SK-N-SH (cell line): ENCODE measurements around the gene REXO2. TPM values are rescaled to one million over a fixed set of nuclear protein-coding genes. Genes with fewer than 3 reads are reported as not detected.

Experiments
- CTCF ChIA-PET: fragments of 300-600, 350-600 bp; formaldehyde crosslinking; extraction: SDS; loops from one replicate; lab custom pipeline; 2021; lab: Yijun Ruan, JAX
- POLR2A ChIA-PET: fragments of 350-600 bp; sonication (Branson Sonifier 250); formaldehyde crosslinking; extraction: SDS; loops from one replicate; lab custom pipeline; 2020; ENCODE audit warnings: antibody characterized with exemption, inconsistent platforms; lab: Yijun Ruan, JAX
- DNase-seq: peaks from one replicate; pipeline ENCODE4 v3.0.0; 2012
- H2AFZ ChIP-seq: fragments of 200-600 bp; sonication (generic); 2 replicates; pipeline ENCODE4 v1.8.1; 2016; ENCODE audit warnings: antibody characterized with exemption, mild to moderate bottlenecking, low read depth
- H3F3A ChIP-seq: fragments of 200-600 bp; sonication (generic); replicated peaks from 2 replicates; pipeline ENCODE3; 2016; ENCODE audit warnings: antibody characterized with exemption, mild to moderate bottlenecking; ENCODE audit not compliant: insufficient read depth
- H3K27ac ChIP-seq, 2 experiments: fragments of 200-500 bp in 1 of 2; fragments of 200-600 bp in 1 of 2; sonication (Bioruptor generic) in 1 of 2; sonication (generic), shearing (Covaris generic) in 1 of 2; 2 replicates each; pipeline versions ENCODE4 v1.5.1 to v1.6.1; 2014 to 2016; ENCODE audit warnings: low read depth in 2 of 2, inconsistent platforms in 1 of 2, low read length in 1 of 2, mild to moderate bottlenecking in 1 of 2, mixed read lengths in 1 of 2
- H3K27me3 ChIP-seq: fragments of 200-600 bp; sonication (generic), shearing (Covaris generic); 2 replicates; pipeline ENCODE4 v1.6.1; 2016; ENCODE audit warnings: mixed run types; ENCODE audit not compliant: insufficient read depth
- H3K36me3 ChIP-seq, 2 experiments: fragments of 200-500 bp in 1 of 2; fragments of 200-600 bp in 1 of 2; sonication (Bioruptor generic) in 1 of 2; sonication (generic) in 1 of 2; replicated peaks in 1 of 2; 2 replicates each; pipeline versions ENCODE3 to v1.5.1; 2014 to 2016; ENCODE audit warnings: low read length in 1 of 2, mild to moderate bottlenecking in 1 of 2; ENCODE audit not compliant: insufficient read depth in 2 of 2, control insufficient read depth in 1 of 2
- H3K4me1 ChIP-seq, 2 experiments: fragments of 200-500 bp in 1 of 2; fragments of 200-600 bp in 1 of 2; sonication (Bioruptor generic) in 1 of 2; sonication (generic), shearing (Covaris generic) in 1 of 2; 2 replicates each; pipeline versions ENCODE4 v1.5.1 to v1.6.1; 2014 to 2016; ENCODE audit warnings: low read depth in 1 of 2, low read length in 1 of 2, mixed run types in 1 of 2; ENCODE audit not compliant: insufficient read depth in 2 of 2, control insufficient read depth in 1 of 2
- H3K4me2 ChIP-seq: fragments of 200-600 bp; sonication (generic), shearing (Covaris generic); 2 replicates; pipeline ENCODE4 v1.6.1; 2017; ENCODE audit warnings: mixed run types
- H3K4me3 ChIP-seq, 2 experiments: fragments of 200-500 bp in 1 of 2; fragments of 200-600 bp in 1 of 2; sonication (Bioruptor generic) in 1 of 2; sonication (generic), shearing (Covaris generic) in 1 of 2; 2 replicates each; pipeline versions ENCODE4 v1.5.1 to v1.8.1; 2014 to 2016; ENCODE audit warnings: low read depth in 2 of 2, inconsistent platforms in 1 of 2, low read length in 1 of 2, mild to moderate bottlenecking in 1 of 2, mixed read lengths in 1 of 2, moderate library complexity in 1 of 2
- H3K79me2 ChIP-seq: fragments of 200-600 bp; sonication (generic); 2 replicates; pipeline ENCODE4 v1.8.1; 2017; ENCODE audit warnings: mild to moderate bottlenecking; ENCODE audit not compliant: insufficient read depth
- H3K9ac ChIP-seq: fragments of 200-600 bp; sonication (generic); 2 replicates; pipeline ENCODE4 v1.6.1; 2017; ENCODE audit warnings: mixed run types
- H3K9me2 ChIP-seq: fragments of 200-600 bp; sonication (generic); 2 replicates; pipeline ENCODE4 v1.6.1; 2017; ENCODE audit warnings: mixed run types
- H3K9me3 ChIP-seq: fragments of 200-600 bp; sonication (generic); 2 replicates; pipeline ENCODE4 v1.6.1; 2017; ENCODE audit warnings: mixed run types, mild to moderate bottlenecking, moderate library complexity
- H4K20me1 ChIP-seq: fragments of 200-600 bp; sonication (generic); 2 replicates; pipeline ENCODE4 v1.6.1; 2017; ENCODE audit warnings: mild to moderate bottlenecking, mixed run types; ENCODE audit not compliant: insufficient read depth
- EZH2phosphoT487 ChIP-seq: fragments of 200-600 bp; sonication (generic); IDR thresholded peaks from 2 replicates; pipeline ENCODE4 v1.6.1; 2017; ENCODE audit warnings: low read depth, mixed run types, mild to moderate bottlenecking, antibody characterized with exemption, moderate library complexity, borderline replicate concordance
- FOSL2 ChIP-seq: IDR thresholded peaks from 2 replicates; pipeline ENCODE4 v1.4.0; 2012; ENCODE audit warnings: low read depth, mild to moderate bottlenecking, moderate library complexity, borderline replicate concordance
- FOXJ3 ChIP-seq: sonication (generic); formaldehyde crosslinking; IDR thresholded peaks from 2 replicates; pipeline ENCODE4 v1.5.1; 2020; ENCODE audit warnings: mild to moderate bottlenecking, missing genetic modification reagents
- FOXM1 ChIP-seq: IDR thresholded peaks from 2 replicates; pipeline ENCODE4 v1.4.0; 2012; ENCODE audit warnings: low read depth, mild to moderate bottlenecking
- GABPA ChIP-seq: IDR thresholded peaks from 2 replicates; pipeline ENCODE4 v1.4.0; 2012; ENCODE audit warnings: low read depth, mild to moderate bottlenecking
- GATA2 ChIP-seq: sonication (generic); formaldehyde crosslinking; IDR thresholded peaks from 2 replicates; pipeline ENCODE4 v1.5.0; 2020; ENCODE audit warnings: mild to moderate bottlenecking, missing genetic modification reagents
- MAX ChIP-seq: IDR thresholded peaks from 2 replicates; pipeline ENCODE4 v1.4.0; 2012; ENCODE audit warnings: low read depth
- REST ChIP-seq: IDR thresholded peaks from 2 replicates; pipeline ENCODE4 v1.6.1; 2012; ENCODE audit warnings: mild to moderate bottlenecking, low read depth, low read length, moderate library complexity
- RFX5 ChIP-seq: IDR thresholded peaks from 2 replicates; pipeline ENCODE4 v1.6.1; 2012; ENCODE audit warnings: mild to moderate bottlenecking, improper control_type of control experiment, low read length
- RXRA ChIP-seq: IDR thresholded peaks from 2 replicates; pipeline ENCODE4 v1.4.0; 2012; ENCODE audit warnings: low read depth, mild to moderate bottlenecking, borderline replicate concordance
- TAF1 ChIP-seq: IDR thresholded peaks from 2 replicates; pipeline ENCODE4 v1.6.1; 2012; ENCODE audit warnings: low read depth, mild to moderate bottlenecking, low read length, moderate library complexity, borderline replicate concordance
- TCF12 ChIP-seq: IDR thresholded peaks from 2 replicates; pipeline ENCODE4 v1.4.0; 2012
- YY1 ChIP-seq: IDR thresholded peaks from 2 replicates; pipeline ENCODE4 v1.4.0; 2012; ENCODE audit warnings: low read depth, mild to moderate bottlenecking
- ZBTB33 ChIP-seq: IDR thresholded peaks from 2 replicates; pipeline ENCODE4 v1.4.0; 2012; ENCODE audit warnings: low read depth, borderline replicate concordance
- WGBS: methylation state at CpG from one replicate; pipeline ENCODE4 v1.1.6; 2017; ENCODE audit warnings: low lambda C conversion rate; 5-methylcytosine and 5-hydroxymethylcytosine counted together
- polyA plus RNA-seq, 3 experiments: library from polyadenylated mRNA; depleted of rRNA; stranded (reverse); fragments of >200 nt; gene quantifications; 2 replicates each; pipeline ENCODE4 v1.2.3, GENCODE V29; 2012

Gene REXO2
- polyA plus RNA-seq, 1 of the 3 experiments (the other 2 are of a cell fraction): 419 TPM

- ChIA-PET POLR2A (no interaction called here), CTCF (no interaction called here)
- Histone ChIP-seq H3K4me3 (no peak overlapping the region), H3K9me2 (no peaks in the 10 kb centered on the region), H3K9me3 (no peaks in the 10 kb centered on the region), H3K9ac (no peak overlapping the region), H3K27ac (no peak overlapping the region), H4K20me1 (no peaks in the 10 kb centered on the region), H3K27me3 (no peaks in the 10 kb centered on the region), H3K36me3 (no peaks in the 10 kb centered on the region), H3K4me2 (no peak overlapping the region), H2AFZ (no peak overlapping the region), H3F3A (no peaks in the 10 kb centered on the region), H3K4me1 (peaks cover 0 to 4% of the 10 kb centered on the region in 2 experiments; a peak in 1 of 4 replicates), H3K79me2 (no peaks in the 10 kb centered on the region)
- DNase-seq: no peak
- 77% methylated on average over 2 of the region's 2 CpGs for WGBS
- TF ChIP-seq ZBTB33: no peak
- no peak for TF ChIP-seq MAX
- TF ChIP-seq EZH2phosphoT487: no peak
- TF ChIP-seq FOXJ3: no peak
- TF ChIP-seq YY1: no peak
- no peak for TF ChIP-seq REST
- TF ChIP-seq GATA2 (CRISPR knock-in tag): no peak
- TF ChIP-seq TAF1: no peak
- TF ChIP-seq RXRA: no peak
- TF ChIP-seq RFX5: no peak
- no peak for TF ChIP-seq FOXM1
- TF ChIP-seq TCF12: no peak
- TF ChIP-seq GABPA: no peak
- TF ChIP-seq FOSL2: no peak
These were observed 44.7 kb downstream of the REXO2 start for GRCh38 chr11:114483929-114484328.
